CD4-positive, alpha-beta T cell (primary cell): Measurements from ENCODE around the gene IGLL5. TPM values are rescaled to one million over a fixed set of nuclear protein-coding genes. Genes with fewer than 3 reads are reported as not detected.

Source experiments
- ATAC-seq: fragments of 200-7000 bp; cut with Tn5 transposase; one replicate; pipeline ENCODE4 v1.10.0; 2022; ENCODE audit warnings: mild to moderate bottlenecking; ENCODE audit not compliant: poor library complexity
- CTCF ChIA-PET: fragments of 350-600 bp; sonication (Branson Sonifier 250); formaldehyde crosslinking; loops from one replicate; lab custom pipeline; 2021; ENCODE audit warnings: antibody characterized with exemption, inconsistent platforms; lab: Charles Lee
- POLR2A ChIA-PET: fragments of 350-600 bp; sonication (Branson Sonifier 250); formaldehyde crosslinking; loops from one replicate; lab custom pipeline; 2021; ENCODE audit warnings: antibody characterized with exemption, inconsistent platforms; lab: Charles Lee
- DNase-seq, 14 experiments: peaks; one replicate each; pipeline ENCODE4 v3.0.0-alpha.2; 2013 to 2020; ENCODE audit warnings: mixed read lengths in 2 of 14
- H3K27ac ChIP-seq, 2 donors: one replicate each; pipeline versions ENCODE4 v1.5.1 to v1.7.0; 2013; ENCODE audit warnings: low read length in 2 of 2, low read depth in 1 of 2, mild to moderate bottlenecking in 1 of 2
- H3K27me3 ChIP-seq, 2 experiments: 1 replicate in 1 of 2; 2 replicates in 1 of 2; pipeline versions ENCODE4 v1.6.1 to v1.7.0; 2013; ENCODE audit warnings: low read length in 2 of 2, control low read depth in 1 of 2, mild to moderate bottlenecking in 1 of 2, moderate library complexity in 1 of 2; ENCODE audit not compliant: insufficient read depth in 2 of 2, control insufficient read depth in 1 of 2
- H3K36me3 ChIP-seq: one replicate; pipeline ENCODE4 v1.6.1; 2013; ENCODE audit warnings: low read length, control low read depth; ENCODE audit not compliant: insufficient read depth
- H3K4me1 ChIP-seq: one replicate; pipeline ENCODE4 v1.6.1; 2013; ENCODE audit warnings: low read length, control low read depth; ENCODE audit not compliant: insufficient read depth
- H3K4me3 ChIP-seq: one replicate; pipeline ENCODE4 v1.5.1; 2013; ENCODE audit warnings: mild to moderate bottlenecking, low read length, moderate library complexity
- H3K9me3 ChIP-seq, 2 experiments: 1 replicate in 1 of 2; 2 replicates in 1 of 2; pipeline versions ENCODE4 v1.6.1 to v1.7.0; 2013; ENCODE audit warnings: low read length in 2 of 2, mild to moderate bottlenecking in 2 of 2, control low read depth in 1 of 2, moderate library complexity in 1 of 2; ENCODE audit not compliant: control insufficient read depth in 1 of 2, insufficient read depth in 1 of 2
- H3K27ac Mint-ChIP-seq: one replicate; pipeline ENCODE4 v1.8.0; 2020; ENCODE audit warnings: mixed read lengths
- H3K27me3 Mint-ChIP-seq: one replicate; pipeline ENCODE4 v1.8.0; 2021; ENCODE audit warnings: mixed read lengths
- H3K36me3 Mint-ChIP-seq: one replicate; pipeline ENCODE4 v1.8.0; 2021; ENCODE audit warnings: low read depth, mixed read lengths
- H3K4me1 Mint-ChIP-seq: one replicate; pipeline ENCODE4 v1.8.0; 2021; ENCODE audit warnings: low read depth, mixed read lengths
- H3K4me3 Mint-ChIP-seq: one replicate; pipeline ENCODE4 v1.8.0; 2020; ENCODE audit warnings: mild to moderate bottlenecking, mixed read lengths
- H3K9me3 Mint-ChIP-seq: one replicate; pipeline ENCODE4 v1.8.0; 2020; ENCODE audit warnings: mixed read lengths
- intact Hi-C, 2 experiments: fragments of 100-400 bp; cut with DNase I in 1 of 2; cut with micrococcal nuclease in 1 of 2; formaldehyde crosslinking; loops; one replicate each; pipeline versions ENCODE4 v1.15.1 to v1.9.0; 2023 to 2025; cut with DNase I, micrococcal nuclease
- total RNA-seq, 174 experiments: library from RNA in 2 of 174; stranded (reverse) in 2 of 174; gene quantifications; one replicate each; pipeline ENCODE4 v1.2.3 and lab custom pipeline; 2021 to 2026
- TF ChIP-seq, protein P1 (sequence below): fragments of 200-600 bp; IDR thresholded peaks from one replicate; pipeline ENCODE4 v1.8.0; 2022; ENCODE audit warnings: antibody characterized with exemption, mild to moderate bottlenecking

IGLL5 gene
- total RNA-seq, 2 experiments from 2014 or later = not detected

DNA sequence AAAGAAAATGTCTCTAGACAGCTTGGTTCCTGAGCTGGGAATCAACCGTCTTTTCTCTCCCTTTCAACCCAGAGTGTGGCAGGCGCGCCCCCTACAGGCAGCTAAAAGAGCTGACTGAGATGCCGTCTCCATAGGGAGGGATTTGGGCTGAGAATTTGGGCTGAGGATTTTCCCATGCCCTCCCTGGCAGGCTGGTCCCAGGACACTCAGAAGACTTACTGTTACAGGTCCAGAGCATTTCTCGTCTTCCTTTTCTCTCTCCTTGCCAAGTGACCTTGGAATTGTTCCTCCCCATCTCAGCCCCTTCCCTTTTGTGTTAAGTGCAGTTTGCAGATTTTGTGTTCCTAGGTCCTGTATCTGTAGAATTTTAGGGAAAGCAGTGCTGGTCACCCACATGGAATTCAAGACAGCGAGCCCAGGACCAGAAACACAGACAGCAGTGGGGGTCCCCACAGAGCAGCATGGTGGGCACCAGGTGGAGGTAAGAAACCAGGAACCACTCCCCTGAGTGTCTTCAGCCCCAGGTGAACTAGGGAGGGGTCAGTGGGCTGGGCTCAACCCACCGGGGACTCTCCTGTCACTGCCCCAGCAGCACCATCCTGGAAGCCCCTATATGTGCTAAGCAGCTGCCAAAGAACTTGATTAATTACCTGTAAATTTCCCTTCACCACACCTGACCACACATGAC is 9.9 kb upstream of the IGLL5 start:
- no peak overlapping the region for H3K4me3 Mint-ChIP-seq
- POLR2A ChIA-PET = interaction anchor here (0.6 to 1.1 kb wide), 7 partner anchors 11 to 124 kb away, joined by 3 to 31 read pairs (median 5); no protein-coding TSS in a partner anchor
- peaks cover 3% of the 10 kb centered on the region for H3K4me1 ChIP-seq

DNA sequence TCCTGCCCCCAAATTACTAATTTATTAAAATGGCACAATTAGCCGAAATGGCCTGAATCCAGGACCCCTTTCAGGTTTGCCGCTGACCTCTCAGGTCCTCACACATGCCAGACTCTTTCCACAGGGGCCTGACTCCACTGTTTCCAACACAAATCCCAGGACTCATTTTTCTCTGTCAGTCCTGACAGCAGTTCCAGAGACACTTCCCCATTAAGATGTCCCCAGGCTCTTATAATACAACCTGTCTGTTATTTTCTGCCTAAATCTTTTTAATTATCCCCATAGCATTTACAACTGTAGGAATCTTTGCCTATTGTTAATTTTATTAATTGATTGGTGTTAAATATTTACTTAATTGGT is 9.4 kb upstream of the IGLL5 start:
- POLR2A ChIA-PET = no interaction called here
- no peaks in the 10 kb centered on the region for H3K36me3 ChIP-seq
- DNase-seq (no peak), ATAC-seq (no peak)
- CTCF ChIA-PET = interaction anchor here (1.3 to 2.1 kb wide), 4 partner anchors 30 to 125 kb away, joined by 4 to 27 read pairs (median 16); no protein-coding TSS in a partner anchor
- Mint-ChIP-seq H3K27me3 (no peaks in the 10 kb centered on the region), H3K27ac (no peak overlapping the region), H3K4me3 (no peak overlapping the region), H3K36me3 (no peaks in the 10 kb centered on the region), H3K4me1 (no peaks in the 10 kb centered on the region), H3K9me3 (peaks cover 2% of the 10 kb centered on the region)
- H3K4me1 ChIP-seq = peaks cover 3% of the 10 kb centered on the region
- TF ChIP-seq, protein P1, sequence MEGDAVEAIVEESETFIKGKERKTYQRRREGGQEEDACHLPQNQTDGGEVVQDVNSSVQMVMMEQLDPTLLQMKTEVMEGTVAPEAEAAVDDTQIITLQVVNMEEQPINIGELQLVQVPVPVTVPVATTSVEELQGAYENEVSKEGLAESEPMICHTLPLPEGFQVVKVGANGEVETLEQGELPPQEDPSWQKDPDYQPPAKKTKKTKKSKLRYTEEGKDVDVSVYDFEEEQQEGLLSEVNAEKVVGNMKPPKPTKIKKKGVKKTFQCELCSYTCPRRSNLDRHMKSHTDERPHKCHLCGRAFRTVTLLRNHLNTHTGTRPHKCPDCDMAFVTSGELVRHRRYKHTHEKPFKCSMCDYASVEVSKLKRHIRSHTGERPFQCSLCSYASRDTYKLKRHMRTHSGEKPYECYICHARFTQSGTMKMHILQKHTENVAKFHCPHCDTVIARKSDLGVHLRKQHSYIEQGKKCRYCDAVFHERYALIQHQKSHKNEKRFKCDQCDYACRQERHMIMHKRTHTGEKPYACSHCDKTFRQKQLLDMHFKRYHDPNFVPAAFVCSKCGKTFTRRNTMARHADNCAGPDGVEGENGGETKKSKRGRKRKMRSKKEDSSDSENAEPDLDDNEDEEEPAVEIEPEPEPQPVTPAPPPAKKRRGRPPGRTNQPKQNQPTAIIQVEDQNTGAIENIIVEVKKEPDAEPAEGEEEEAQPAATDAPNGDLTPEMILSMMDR = no peak
- H3K27ac ChIP-seq = no peak overlapping the region
- intact Hi-C loops = loop anchor here in 1 of 2 experiments (2.0 kb wide), 1 partner anchor 29 kb away; no protein-coding TSS in a partner anchor
- H3K27me3 ChIP-seq = no peaks in the 10 kb centered on the region
- H3K9me3 ChIP-seq = peaks cover 6 to 10% of the 10 kb centered on the region in 2 experiments
- no peak overlapping the region for H3K4me3 ChIP-seq

More for the DNA sequence above, 9.9 kb upstream of the IGLL5 start:
- DNase-seq = peak; percentile 65 to 89 (median 75)
- Histone ChIP-seq H3K9me3 (peaks cover 10% of the 10 kb centered on the region in 2 experiments), H3K4me3 (no peak overlapping the region), H3K27me3 (no peaks in the 10 kb centered on the region), H3K27ac (no peak overlapping the region), H3K36me3 (no peaks in the 10 kb centered on the region)
- Mint-ChIP-seq H3K4me1 (no peaks in the 10 kb centered on the region), H3K27ac (no peak overlapping the region), H3K9me3 (peaks cover 2% of the 10 kb centered on the region), H3K27me3 (no peaks in the 10 kb centered on the region), H3K36me3 (no peaks in the 10 kb centered on the region)
- intact Hi-C loops = loop anchor here (1.0 to 2.0 kb wide), 3 partner anchors 29 to 89 kb away; no protein-coding TSS in a partner anchor
- peak; percentile 67 for ATAC-seq
- TF ChIP-seq, protein P1 = peak; percentile 84
- CTCF ChIA-PET = interaction anchor here (0.7 to 2.1 kb wide), 25 partner anchors 8 to 168 kb away, joined by 3 to 27 read pairs (median 4); no protein-coding TSS in a partner anchor

DNA sequence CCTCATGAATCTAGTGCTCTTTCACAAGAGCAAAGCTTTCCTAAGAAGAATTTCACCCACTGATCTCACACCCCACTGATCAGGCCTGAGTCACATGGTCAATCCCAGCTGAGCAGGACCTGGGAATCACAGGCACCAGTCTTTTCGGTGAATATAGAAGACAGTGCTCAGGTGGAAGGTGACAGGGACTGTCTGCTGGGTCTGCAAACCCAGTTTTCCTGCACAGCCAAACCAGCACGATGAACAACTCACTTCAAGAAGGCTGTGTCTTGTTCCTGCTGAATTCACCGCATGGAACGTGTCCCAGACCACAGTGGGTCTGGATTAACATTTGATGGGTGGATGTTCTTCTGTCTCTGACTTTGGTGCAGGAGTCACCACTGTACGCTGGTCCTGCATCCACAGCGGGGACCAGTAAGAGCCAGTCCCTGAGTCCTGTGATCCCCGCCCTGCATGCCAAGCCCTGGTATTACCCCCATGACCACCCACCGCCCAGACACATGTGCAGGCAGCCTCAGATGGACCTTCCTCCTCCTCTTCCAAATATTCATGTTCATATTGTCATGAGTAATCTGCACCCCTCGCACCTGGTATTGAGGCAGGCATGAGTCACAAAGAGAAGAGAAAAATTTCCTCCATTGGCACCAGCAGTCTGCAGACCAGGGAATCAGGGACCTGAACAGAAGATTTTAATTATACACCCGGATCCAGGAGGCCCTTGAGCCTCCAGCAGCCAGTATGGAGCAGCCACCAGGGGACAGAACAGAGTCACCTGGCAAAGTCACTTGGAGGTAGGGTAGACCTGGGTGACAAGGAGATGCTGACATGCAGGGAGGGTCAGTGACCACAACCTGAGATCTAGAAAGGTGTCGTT is 8.6 kb upstream of the IGLL5 start:
- H3K36me3 Mint-ChIP-seq = no peaks in the 10 kb centered on the region
- peaks cover 6% of the 10 kb centered on the region for H3K4me1 ChIP-seq
- peaks cover 5 to 10% of the 10 kb centered on the region in 2 experiments for H3K9me3 ChIP-seq
- H3K4me1 Mint-ChIP-seq = no peaks in the 10 kb centered on the region
- H3K36me3 ChIP-seq = no peaks in the 10 kb centered on the region
- H3K27me3 Mint-ChIP-seq = no peaks in the 10 kb centered on the region
- CTCF ChIA-PET = interaction anchor here (1.2 to 2.1 kb wide), 4 partner anchors 31 to 126 kb away, joined by 3 to 27 read pairs (median 6); no protein-coding TSS in a partner anchor
- no peak overlapping the region for H3K27ac Mint-ChIP-seq
- no peak overlapping the region for H3K4me3 Mint-ChIP-seq
- no peak overlapping the region for H3K4me3 ChIP-seq
- H3K27me3 ChIP-seq = no peaks in the 10 kb centered on the region
- DNase-seq (no peak), ATAC-seq (no peak)
- TF ChIP-seq, protein P1 = no peak
- no peak overlapping the region for H3K27ac ChIP-seq
- H3K9me3 Mint-ChIP-seq = peaks cover 2% of the 10 kb centered on the region
- intact Hi-C loops = loop anchor here in 1 of 2 experiments (2.0 kb wide), 1 partner anchor 30 kb away; no protein-coding TSS in a partner anchor
- POLR2A ChIA-PET = interaction anchor here (1.1 kb wide), 1 partner anchor 126 kb away, joined by 3 read pairs; no protein-coding TSS in a partner anchor
